ENCODE results near the gene IL18RAP.

The IL18RAP gene

GRCh38 chr2:102418421-102418961 is 4.5 kb upstream of the IL18RAP start (continued):
- no peak for TF ChIP-seq POU6F1 (CRISPR knock-in tag; IDR thresholded peaks at IDR 0.05; ENCODE audit: borderline replicate concordance, low read depth)
- no peak for TF ChIP-seq TOX (CRISPR knock-in tag; IDR thresholded peaks at IDR 0.05; ENCODE audit: borderline replicate concordance)
- no peak for TF ChIP-seq GLIS3 (CRISPR knock-in tag; IDR thresholded peaks at IDR 0.05)
- no peak for TF ChIP-seq ZFP30 (CRISPR knock-in tag; IDR thresholded peaks at IDR 0.05)

GRCh38 chr2:102420290-102420689 is 2.7 kb upstream of the IL18RAP start:
- TF ChIP-seq ESRRG (CRISPR knock-in tag; IDR thresholded peaks at IDR 0.05) (no peak), CSDC2 (CRISPR knock-in tag; IDR thresholded peaks at IDR 0.05) (no peak), ZFP3 (CRISPR knock-in tag; IDR thresholded peaks at IDR 0.05) (no peak), ZNF565 (CRISPR knock-in tag; conservative IDR thresholded peaks at IDR 0.05; ENCODE audit: low read depth) (no peak)
- no peak for ATAC-seq

GRCh38 chr2:102421890-102422759 is 835 bp upstream of the IL18RAP start:
- ATAC-seq = no peak

GRCh38 chr2:102423368-102423767 is 408 bp downstream of the IL18RAP start:
- no peak for TF ChIP-seq PATZ1 (CRISPR knock-in tag; IDR thresholded peaks at IDR 0.05; ENCODE audit: borderline replicate concordance)
- TF ChIP-seq POU6F1 (CRISPR knock-in tag; IDR thresholded peaks at IDR 0.05; ENCODE audit: borderline replicate concordance, low read depth) = no peak
- no peak for TF ChIP-seq CSDC2 (CRISPR knock-in tag; IDR thresholded peaks at IDR 0.05)
- no peak for TF ChIP-seq TSHZ2 (CRISPR knock-in tag; IDR thresholded peaks at IDR 0.05)
- no peak for TF ChIP-seq ESRRG (CRISPR knock-in tag; IDR thresholded peaks at IDR 0.05)
- no peak for TF ChIP-seq TOX (CRISPR knock-in tag; IDR thresholded peaks at IDR 0.05; ENCODE audit: borderline replicate concordance)
- no peak for ATAC-seq

More at GRCh38 chr2:102421890-102422759, 835 bp upstream of the IL18RAP start:
- TF ChIP-seq GLIS3 (CRISPR knock-in tag; IDR thresholded peaks at IDR 0.05) = no peak
- TF ChIP-seq ZFP3 (CRISPR knock-in tag; IDR thresholded peaks at IDR 0.05) = no peak
- no peak for TF ChIP-seq SNAI2 (CRISPR knock-in tag; IDR thresholded peaks at IDR 0.05)
- TF ChIP-seq OSR1 (CRISPR knock-in tag; IDR thresholded peaks at IDR 0.05) = no peak
- no peak for TF ChIP-seq ZC3H10 (CRISPR knock-in tag; IDR thresholded peaks at IDR 0.05)
- TF ChIP-seq PATZ1 (CRISPR knock-in tag; IDR thresholded peaks at IDR 0.05; ENCODE audit: borderline replicate concordance) = no peak
- TF ChIP-seq PPARA (CRISPR knock-in tag; IDR thresholded peaks at IDR 0.05; ENCODE audit: borderline replicate concordance) = no peak
- TF ChIP-seq ZFP30 (CRISPR knock-in tag; IDR thresholded peaks at IDR 0.05) = no peak
- TF ChIP-seq ARNTL (CRISPR knock-in tag; IDR thresholded peaks at IDR 0.05; ENCODE audit: borderline replicate concordance, low read depth) = no peak
- no peak for TF ChIP-seq CSDC2 (CRISPR knock-in tag; IDR thresholded peaks at IDR 0.05)
- TF ChIP-seq TCF4 (CRISPR knock-in tag; IDR thresholded peaks at IDR 0.05; ENCODE audit: borderline replicate concordance) = no peak
- TF ChIP-seq ISL1 (CRISPR knock-in tag; IDR thresholded peaks at IDR 0.05) = no peak
- TF ChIP-seq BACH2 (CRISPR knock-in tag; IDR thresholded peaks at IDR 0.05; ENCODE audit: borderline replicate concordance) = no peak

All from SK-N-SH treated with all-trans-retinoic acid at 6 μM for 48 hours (cell line).